GM12873 (cell line): ENCODE measurements around the gene HARS1.

ENCODE experiments used
- CTCF ChIP-seq: IDR thresholded peaks from 2 replicates; pipeline ENCODE4 v1.5.1; 2012; ENCODE audit warnings: low read depth, mild to moderate bottlenecking, moderate library complexity, low read length, control low read depth; ENCODE audit not compliant: insufficient read depth; ENCODE audit errors: missing control alignments

Gene HARS1

GRCh38 chr5:140711794-140712193 is 20.6 kb upstream of the HARS1 start:
- no peak for TF ChIP-seq CTCF

DNA sequence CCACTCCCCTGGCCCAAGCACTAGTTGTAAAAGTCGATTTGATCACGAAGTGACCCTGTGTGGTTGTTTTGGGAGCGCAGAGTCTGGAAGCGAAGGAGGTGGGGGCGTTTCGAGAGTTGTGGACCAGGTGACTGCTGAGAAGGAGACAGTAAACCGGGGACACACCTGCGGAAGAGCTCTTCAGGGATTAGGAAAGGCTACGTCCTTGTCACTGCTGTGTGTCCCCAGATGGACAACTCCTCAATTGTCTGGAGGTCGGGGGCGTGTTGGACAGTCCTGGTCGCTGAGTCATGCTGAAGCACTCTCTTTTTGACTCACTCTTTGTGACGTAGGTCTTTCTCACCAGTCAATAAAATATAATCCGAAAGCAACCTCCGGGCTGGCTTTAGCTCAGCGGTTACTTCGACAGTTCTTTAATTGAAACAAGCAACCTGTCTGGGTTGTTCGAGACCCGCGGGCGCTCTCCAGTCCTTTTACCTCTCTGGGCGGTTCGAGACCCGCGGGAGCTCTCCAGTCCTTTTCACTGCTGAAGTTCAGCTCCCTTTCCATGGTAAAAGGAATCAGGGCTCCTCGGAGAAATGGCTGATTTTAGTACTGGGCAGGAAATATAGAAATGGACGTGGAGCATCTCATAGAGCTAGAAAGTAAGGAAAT is 19.9 kb upstream of the HARS1 start:
- no peak for TF ChIP-seq CTCF

DNA sequence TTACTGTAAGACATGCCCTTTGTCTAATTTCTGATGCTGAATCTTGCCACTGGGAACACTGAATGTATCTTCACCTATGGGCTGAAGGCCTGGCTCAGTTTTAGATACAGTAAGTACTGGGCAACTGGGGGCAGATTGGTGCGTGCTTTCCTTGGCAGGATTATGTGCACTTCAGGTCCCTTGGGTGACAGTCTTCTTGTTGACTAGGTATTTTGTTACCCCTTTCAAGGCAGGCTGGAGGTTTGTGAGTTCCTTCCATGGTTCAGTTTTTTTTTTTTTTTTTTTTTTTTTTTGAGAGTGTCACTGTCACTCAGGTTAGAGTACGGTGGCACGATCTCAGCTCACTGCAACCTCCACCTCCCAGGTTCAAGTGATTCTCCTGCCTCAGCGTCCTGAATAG is 16.6 kb upstream of the HARS1 start:
- no peak for TF ChIP-seq CTCF

DNA sequence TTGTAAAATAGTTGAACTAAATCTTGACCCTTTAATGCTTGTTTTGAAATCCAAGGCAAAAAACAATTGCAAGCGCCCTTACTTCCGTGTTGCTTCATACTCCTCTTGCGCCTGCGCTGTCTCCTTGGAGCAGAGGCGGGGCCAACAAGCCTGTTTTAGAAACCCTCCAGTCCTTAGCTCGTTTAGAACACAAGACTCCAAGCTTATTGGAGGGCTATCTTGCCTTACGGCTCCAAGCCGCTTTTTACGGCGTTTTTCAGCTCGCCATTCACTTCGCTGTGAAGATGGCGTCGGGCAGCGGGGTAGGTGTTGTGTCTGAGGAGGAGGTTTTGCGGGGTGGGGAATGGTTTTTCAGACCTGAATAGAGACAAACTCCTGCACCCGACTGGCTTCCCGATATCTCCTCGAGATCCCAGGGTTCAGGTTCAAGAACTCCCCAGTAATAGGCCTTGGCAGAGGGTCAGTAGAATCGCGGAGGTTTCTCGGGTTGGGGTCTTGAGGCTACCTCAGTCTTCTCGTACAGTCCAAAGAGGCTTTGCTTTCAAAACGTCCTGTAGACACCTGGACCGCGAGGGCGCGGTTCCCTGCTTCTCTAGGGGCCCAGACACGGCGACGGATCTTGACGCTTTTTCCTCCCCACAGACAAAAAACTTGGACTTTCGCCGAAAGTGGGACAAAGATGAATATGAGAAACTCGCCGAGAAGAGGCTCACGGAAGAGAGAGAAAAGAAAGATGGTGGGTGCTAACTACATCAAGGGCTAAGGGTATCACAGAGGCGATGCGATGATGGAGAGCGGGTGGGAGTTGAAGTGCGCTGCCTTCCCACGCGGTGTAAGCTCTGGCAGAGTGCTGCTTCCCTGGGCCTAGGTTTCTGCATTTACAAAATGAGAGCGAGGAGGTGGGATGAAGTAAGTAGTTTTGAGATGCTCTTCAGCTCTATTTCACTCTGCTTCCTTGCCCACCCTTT is 9.3 kb upstream of the HARS1 start, which contains the start of gene ZMAT2:
Gene ZMAT2, plus strand, starts transcription at position 271 of the 968 bp plus-strand sequence. Its CDS starts 14 bp downstream, at position 285.
- TF ChIP-seq CTCF, result no peak

DNA sequence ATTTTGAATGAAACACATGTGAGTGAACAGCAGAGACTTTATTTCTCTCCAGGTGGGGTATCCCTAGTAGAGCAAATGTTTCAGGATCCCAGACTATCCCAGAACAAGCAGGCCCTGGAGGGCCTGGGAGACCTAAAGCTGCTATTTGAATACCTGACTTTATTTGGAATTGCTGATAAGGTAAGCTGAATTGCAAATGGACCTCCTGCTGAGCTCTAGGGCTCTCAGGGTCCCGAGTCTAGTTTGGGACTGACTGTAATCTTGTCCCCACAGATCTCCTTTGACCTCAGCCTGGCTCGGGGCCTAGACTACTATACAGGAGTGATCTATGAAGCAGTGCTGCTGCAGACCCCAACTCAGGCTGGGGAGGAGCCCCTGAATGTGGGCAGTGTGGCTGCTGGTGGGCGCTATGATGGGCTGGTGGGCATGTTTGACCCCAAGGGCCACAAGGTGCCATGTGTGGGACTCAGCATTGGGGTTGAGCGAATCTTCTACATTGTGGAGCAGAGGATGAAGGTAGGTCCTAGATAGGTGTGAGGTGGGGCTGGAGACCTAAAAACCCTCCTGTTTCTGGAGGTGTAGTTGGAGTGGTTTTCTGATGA is 5.8 kb upstream of the HARS1 start:
- TF ChIP-seq CTCF, result no peak

- no peak for TF ChIP-seq CTCF
Measured at GRCh38 chr5:140694276-140694675, 3.1 kb upstream of the HARS1 start.
